ENCODE results near the gene SMAD3. TPM values are rescaled to one million over a fixed set of nuclear protein-coding genes. Genes with fewer than 3 reads are reported as not detected.

SMAD3 gene
- total and polyA plus RNA-seq, 4 donors: 15.9 to 33.3 (median 24.9) TPM

DNA sequence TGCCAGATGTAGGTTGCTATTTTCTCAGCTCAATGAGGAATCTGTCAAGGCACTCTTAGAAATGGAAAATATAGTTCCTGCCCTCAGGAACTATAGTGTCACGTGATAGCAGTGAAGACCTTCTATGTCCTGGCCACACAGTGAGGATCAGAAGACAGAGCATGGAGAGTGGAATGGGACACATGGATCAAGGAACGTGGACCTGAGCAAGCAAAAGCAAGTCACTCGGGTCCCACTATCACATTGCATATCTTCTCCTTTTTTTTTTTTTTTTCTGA is 21.2 kb downstream of the SMAD3 start:
- Histone ChIP-seq H3K36me3 (ENCODE audit: control insufficient read depth, insufficient read depth, low read length) (no peaks in the 10 kb centered on the region), H3K4me1 (ENCODE audit: control insufficient read depth, insufficient read depth, low read length) (peaks cover 36% of the 10 kb centered on the region), H3K27me3 (ENCODE audit: control insufficient read depth, insufficient read depth, low read length) (no peaks in the 10 kb centered on the region), H3K27ac (ENCODE audit: low read depth, low read length) (no peak overlapping the region), H3K9me3 (ENCODE audit: control insufficient read depth, insufficient read depth, low read length) (no peaks in the 10 kb centered on the region), H3K4me3 (ENCODE audit: low read depth, low read length) (no peak overlapping the region)
- DNase-seq (ENCODE audit: low read depth in 4 of 6, low spot score in 6 of 6): no peak
- WGBS (ENCODE audit: insufficient coverage): 100% methylated on average over 1 of the region's 3 CpGs

DNA sequence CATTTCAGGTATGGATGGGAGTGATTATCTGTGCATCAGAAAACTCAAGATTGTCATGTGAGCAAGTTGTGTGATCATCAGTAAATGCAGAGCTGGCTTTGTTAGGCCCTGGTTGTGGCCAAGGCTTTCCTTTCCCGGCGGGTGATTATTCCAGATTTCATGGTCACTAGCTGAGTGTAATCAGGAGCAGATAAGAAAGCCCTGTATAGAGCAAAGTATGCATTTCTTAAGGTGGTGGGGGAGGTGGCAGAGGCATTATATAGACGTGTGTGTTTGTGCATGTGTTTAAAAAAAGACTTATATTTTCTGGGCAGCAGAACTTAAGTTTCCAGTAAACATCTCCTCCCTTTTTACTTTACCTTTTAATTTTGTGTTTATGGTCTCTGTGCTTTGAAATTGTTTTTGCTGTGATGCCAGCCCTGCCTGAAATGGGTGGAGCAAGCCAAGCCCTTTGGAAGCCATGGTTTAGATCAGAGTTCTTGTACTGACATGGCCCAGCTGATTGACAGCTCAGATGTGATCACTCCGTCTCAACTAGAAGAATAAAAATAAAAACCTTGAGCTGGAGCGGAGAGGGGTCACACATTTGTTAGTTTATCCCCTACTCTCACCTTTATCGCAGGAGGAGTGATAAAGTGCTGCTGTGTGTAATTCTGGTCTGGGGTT is 22.2 kb downstream of the SMAD3 start:
- Histone ChIP-seq H3K9me3 (ENCODE audit: control insufficient read depth, insufficient read depth, low read length) (no peaks in the 10 kb centered on the region), H3K4me3 (ENCODE audit: low read depth, low read length) (no peak overlapping the region), H3K27ac (ENCODE audit: low read depth, low read length) (no peak overlapping the region), H3K4me1 (ENCODE audit: control insufficient read depth, insufficient read depth, low read length) (peaks cover 45% of the 10 kb centered on the region), H3K36me3 (ENCODE audit: control insufficient read depth, insufficient read depth, low read length) (no peaks in the 10 kb centered on the region), H3K27me3 (ENCODE audit: control insufficient read depth, insufficient read depth, low read length) (no peaks in the 10 kb centered on the region)
- DNase-seq (ENCODE audit: low read depth in 4 of 6, low spot score in 6 of 6): no peak
- 36% methylated on average over 2 of the region's 6 CpGs for WGBS (ENCODE audit: insufficient coverage)

DNA sequence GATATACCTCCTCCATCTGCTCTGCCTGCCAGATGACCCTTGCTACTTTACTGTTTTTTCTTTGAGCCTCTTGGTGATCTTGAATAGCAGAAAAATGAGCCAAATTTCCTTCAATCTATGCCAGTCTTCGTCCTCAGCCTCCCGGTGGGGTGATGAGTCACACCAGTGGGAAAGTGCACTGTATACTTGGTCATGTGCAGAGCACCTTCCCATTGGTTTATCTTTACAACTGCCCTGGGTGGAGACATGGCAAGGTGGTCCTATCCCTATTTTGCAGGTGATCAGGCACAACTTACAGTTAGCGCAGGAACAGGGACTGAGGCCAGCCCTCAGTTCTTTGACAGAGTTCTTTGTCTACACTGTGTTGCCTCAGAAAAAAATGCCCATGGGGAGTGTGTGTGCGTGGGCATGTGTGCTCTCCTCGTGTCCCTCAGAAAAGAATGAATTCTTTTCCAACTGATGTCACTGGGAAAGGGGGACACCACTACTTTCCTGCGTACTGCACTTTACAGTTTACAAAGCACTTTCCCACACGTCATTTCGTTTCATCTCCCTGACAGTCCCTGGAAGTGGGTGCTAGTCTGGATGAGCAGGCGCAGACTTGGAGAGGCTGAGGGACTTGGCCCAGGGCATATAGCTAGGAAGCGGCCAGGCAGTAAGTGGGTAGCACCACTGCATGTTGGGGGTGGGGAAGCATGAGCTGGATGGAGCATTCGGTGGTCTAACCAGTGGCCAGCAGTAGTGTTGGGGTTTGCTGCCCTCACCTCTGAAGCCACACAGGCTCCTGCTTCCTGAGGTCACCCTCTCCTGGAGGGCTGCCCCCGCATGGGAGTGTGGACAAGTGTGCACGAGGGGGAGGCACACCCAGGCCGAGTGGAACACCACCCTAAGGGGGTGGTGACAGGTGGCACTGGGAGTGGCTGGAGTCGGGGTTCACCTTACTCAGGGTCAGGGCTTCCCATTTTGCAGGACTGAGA is 24.1 kb downstream of the SMAD3 start:
- peaks cover 51% of the 10 kb centered on the region for H3K4me1 ChIP-seq (ENCODE audit: control insufficient read depth, insufficient read depth, low read length)
- no peak for DNase-seq (ENCODE audit: low read depth in 4 of 6, low spot score in 6 of 6)
- H3K4me3 ChIP-seq (ENCODE audit: low read depth, low read length): no peak overlapping the region
- H3K27me3 ChIP-seq (ENCODE audit: control insufficient read depth, insufficient read depth, low read length): no peaks in the 10 kb centered on the region
- no peaks in the 10 kb centered on the region for H3K9me3 ChIP-seq (ENCODE audit: control insufficient read depth, insufficient read depth, low read length)
- H3K36me3 ChIP-seq (ENCODE audit: control insufficient read depth, insufficient read depth, low read length): peaks cover 7% of the 10 kb centered on the region
- no peak overlapping the region for H3K27ac ChIP-seq (ENCODE audit: low read depth, low read length)
- 75% methylated on average over 10 of the region's 15 CpGs for WGBS (ENCODE audit: insufficient coverage)

DNA sequence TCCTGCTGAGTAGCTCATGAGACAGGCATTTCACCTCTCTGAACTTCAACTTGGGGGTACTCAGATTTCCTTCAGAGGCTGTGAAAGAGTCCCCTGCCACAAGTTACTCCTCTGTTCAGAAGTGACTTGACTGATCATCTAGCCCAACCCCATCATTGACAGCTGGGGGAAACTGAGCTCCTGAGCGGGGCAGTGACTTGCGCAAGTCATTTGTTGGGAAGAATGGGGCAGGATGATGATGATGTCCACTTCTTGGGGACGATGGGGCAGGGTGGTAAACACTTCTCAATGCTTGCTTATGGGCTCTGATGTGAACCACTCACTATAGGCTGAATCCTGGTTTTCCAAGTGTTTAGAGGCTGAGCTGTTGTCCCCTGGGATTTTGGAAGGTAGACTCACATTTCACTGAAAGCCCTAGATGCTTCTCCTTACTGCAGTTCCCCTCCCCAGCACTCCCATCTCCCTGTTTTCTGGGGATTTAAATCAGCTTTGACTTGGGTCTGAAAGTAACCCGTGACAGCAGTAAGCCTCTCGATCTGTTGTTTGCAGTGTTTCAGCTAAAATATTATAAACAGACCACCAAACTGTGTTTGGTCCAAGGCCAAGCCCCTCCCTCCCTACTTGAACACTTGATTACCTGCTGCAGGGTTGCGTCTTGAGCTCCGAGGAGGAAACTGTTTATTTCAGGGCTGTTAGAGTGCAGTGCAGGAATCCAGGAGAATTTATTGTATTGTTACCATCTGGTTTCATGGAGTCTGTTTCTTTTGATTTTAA is 25.1 kb downstream of the SMAD3 start:
- Histone ChIP-seq H3K4me1 (ENCODE audit: control insufficient read depth, insufficient read depth, low read length) (peaks cover 51% of the 10 kb centered on the region), H3K36me3 (ENCODE audit: control insufficient read depth, insufficient read depth, low read length) (peaks cover 7% of the 10 kb centered on the region), H3K27me3 (ENCODE audit: control insufficient read depth, insufficient read depth, low read length) (no peaks in the 10 kb centered on the region), H3K27ac (ENCODE audit: low read depth, low read length) (no peak overlapping the region), H3K4me3 (ENCODE audit: low read depth, low read length) (no peak overlapping the region), H3K9me3 (ENCODE audit: control insufficient read depth, insufficient read depth, low read length) (no peaks in the 10 kb centered on the region)
- DNase-seq (ENCODE audit: low read depth in 4 of 6, low spot score in 6 of 6): peak in 1 of 6 donors; percentile 44
- 43% methylated on average over 7 of the region's 7 CpGs for whole genome bisulfite sequencing (ENCODE audit: insufficient coverage)

DNA sequence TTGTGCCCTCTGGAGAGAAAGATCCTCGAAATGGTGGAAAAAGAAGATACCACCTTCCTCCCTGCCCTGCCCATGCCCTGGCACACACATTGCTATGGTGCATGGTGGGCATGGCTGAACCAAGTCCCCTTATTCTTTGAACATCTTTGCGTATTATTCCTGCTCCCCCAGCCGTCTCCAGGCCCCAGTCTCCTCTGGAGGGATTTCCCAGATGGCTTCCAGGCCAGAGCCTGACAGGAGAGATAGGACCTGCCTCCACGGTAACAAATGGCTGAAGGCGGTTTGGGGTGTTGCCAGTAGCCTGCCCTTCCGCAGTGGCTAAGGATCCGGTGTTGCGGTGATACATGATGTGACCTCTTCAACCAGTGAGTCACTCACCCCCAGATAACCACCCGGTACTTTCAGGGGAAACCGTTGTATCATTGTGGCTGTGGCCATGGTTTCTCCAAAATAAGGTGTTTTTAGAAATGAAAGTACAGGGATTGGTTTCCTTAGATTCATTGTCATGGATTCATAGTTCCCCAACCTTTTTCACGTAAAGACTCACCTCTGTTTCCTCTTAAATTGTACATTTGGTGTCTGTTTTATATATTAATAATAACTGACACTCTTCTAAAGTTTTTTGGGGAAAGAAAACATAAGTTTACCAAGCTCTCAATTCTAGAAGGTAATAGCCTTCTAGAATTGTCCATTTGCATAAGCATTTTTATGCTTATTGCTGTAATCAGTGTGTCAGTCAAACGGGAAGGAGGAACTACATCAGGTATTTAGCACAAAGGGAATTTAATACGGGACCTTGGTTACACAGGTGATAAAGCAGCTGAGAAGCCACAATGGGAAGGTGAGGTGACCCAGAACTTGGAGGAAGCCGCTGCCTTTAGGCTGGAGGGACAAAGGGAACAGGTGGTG is 25.9 kb downstream of the SMAD3 start:
- Histone ChIP-seq H3K27me3 (ENCODE audit: control insufficient read depth, insufficient read depth, low read length) (no peaks in the 10 kb centered on the region), H3K36me3 (ENCODE audit: control insufficient read depth, insufficient read depth, low read length) (peaks cover 7% of the 10 kb centered on the region), H3K27ac (ENCODE audit: low read depth, low read length) (no peak overlapping the region), H3K9me3 (ENCODE audit: control insufficient read depth, insufficient read depth, low read length) (no peaks in the 10 kb centered on the region), H3K4me3 (ENCODE audit: low read depth, low read length) (no peak overlapping the region), H3K4me1 (ENCODE audit: control insufficient read depth, insufficient read depth, low read length) (peaks cover 51% of the 10 kb centered on the region)
- no peak for DNase-seq (ENCODE audit: low read depth in 4 of 6, low spot score in 6 of 6)
- 63% methylated on average over 6 of the region's 14 CpGs for WGBS (ENCODE audit: insufficient coverage)

DNA sequence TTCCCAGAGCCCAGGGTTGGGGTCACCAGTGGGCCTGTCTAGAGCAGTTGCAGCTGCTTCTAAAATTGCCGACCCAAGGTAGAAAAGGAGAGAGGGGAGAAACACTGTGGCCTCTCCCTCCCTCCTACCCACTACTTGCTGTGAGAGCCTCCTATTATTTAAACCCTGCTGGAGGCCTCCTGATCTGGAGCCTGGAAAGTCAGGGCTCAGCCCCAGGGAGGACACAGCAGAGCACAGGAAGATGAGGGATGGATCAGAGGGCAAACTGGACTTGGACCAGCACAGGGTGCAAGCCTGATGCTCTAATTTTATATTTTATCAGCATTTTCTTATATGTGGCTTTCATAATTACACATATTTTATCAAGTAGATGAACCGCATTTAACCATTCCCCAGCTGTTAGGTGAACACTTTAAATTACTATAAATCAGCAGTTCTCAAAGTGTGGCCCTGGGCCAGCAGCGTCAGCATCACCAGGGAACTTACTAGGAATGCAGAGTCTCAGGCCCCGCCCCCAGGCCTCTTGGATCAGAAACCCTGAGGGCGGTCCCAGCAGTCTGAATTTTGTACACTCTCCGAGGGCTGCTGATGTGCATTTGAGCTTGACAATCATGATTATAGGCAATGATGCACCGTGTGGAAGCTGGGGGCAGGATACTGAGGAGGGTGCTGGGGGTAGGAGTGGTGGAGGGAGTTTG is 26.7 kb downstream of the SMAD3 start:
- peaks cover 51% of the 10 kb centered on the region for H3K4me1 ChIP-seq (ENCODE audit: control insufficient read depth, insufficient read depth, low read length)
- H3K27me3 ChIP-seq (ENCODE audit: control insufficient read depth, insufficient read depth, low read length): no peaks in the 10 kb centered on the region
- DNase-seq (ENCODE audit: low read depth in 4 of 6, low spot score in 6 of 6): peak in 1 of 6 donors; percentile 36
- H3K4me3 ChIP-seq (ENCODE audit: low read depth, low read length): no peak overlapping the region
- H3K36me3 ChIP-seq (ENCODE audit: control insufficient read depth, insufficient read depth, low read length): peaks cover 7% of the 10 kb centered on the region
- no peaks in the 10 kb centered on the region for H3K9me3 ChIP-seq (ENCODE audit: control insufficient read depth, insufficient read depth, low read length)
- WGBS (ENCODE audit: insufficient coverage): 31% methylated on average over 5 of the region's 7 CpGs
- peak overlapping the region; percentile 10 for H3K27ac ChIP-seq (ENCODE audit: low read depth, low read length)

DNA sequence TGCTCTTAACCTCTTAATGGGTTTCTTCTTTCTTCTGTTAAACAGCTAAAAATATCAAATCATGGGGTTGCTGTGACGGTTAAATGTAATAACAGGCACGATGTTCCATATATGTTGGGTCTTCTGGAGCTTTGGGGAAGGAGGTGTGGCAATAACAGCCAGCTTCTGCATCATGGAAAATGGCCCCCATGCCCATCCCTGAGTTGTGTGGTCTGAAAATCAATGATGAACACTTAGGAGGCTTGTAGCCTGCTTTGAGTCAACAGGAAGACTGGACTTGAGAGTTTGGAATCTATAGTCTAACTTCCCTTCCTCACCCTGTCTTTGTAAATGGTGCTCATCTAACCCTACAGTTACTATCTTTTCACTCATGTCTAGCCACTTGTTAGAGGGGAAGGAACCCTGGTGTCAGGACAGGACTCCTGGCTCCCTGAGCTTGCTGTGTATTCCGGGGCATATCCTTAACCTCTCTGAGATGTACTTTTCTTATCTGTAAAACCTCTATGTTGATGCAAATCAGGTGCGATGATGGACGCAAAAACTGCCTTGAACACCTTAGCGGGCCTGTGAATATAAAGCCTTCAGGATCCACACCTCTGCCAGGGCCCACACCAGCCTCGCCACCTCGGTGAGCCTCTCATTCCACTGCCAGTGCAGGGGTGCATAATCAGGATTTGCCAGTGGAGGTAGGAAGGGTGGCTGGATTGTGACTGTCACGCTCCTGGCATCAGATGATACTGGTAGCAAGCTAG is 27.5 kb downstream of the SMAD3 start:
- H3K27me3 ChIP-seq (ENCODE audit: control insufficient read depth, insufficient read depth, low read length): no peaks in the 10 kb centered on the region
- H3K4me1 ChIP-seq (ENCODE audit: control insufficient read depth, insufficient read depth, low read length): peaks cover 48% of the 10 kb centered on the region
- no peak overlapping the region for H3K27ac ChIP-seq (ENCODE audit: low read depth, low read length)

DNA sequence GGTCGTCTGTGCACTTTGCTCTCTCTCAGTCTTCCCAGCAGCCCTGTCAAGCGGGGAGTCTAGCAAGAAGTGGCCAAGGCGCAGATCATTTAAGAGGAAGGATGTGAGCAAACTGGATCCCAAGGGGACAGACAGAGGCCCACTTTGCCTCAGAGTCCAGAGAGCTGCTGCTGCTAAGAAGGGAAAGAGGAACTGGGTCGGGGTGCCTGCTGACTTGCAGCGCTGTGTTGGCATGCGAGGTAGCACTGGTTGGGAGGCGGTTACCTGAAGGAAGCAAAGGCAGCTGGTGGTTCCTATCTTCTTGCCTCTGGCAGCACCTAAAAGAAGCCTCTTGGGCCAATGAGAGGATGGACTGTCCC is 28.1 kb downstream of the SMAD3 start:
- H3K4me3 ChIP-seq (ENCODE audit: low read depth, low read length): no peak overlapping the region
- H3K27me3 ChIP-seq (ENCODE audit: control insufficient read depth, insufficient read depth, low read length): no peaks in the 10 kb centered on the region
- no peaks in the 10 kb centered on the region for H3K9me3 ChIP-seq (ENCODE audit: control insufficient read depth, insufficient read depth, low read length)
- H3K27ac ChIP-seq (ENCODE audit: low read depth, low read length): no peak overlapping the region
- 77% methylated on average over 7 of the region's 7 CpGs for WGBS (ENCODE audit: insufficient coverage)
- H3K36me3 ChIP-seq (ENCODE audit: control insufficient read depth, insufficient read depth, low read length): peaks cover 7% of the 10 kb centered on the region
- DNase-seq (ENCODE audit: low read depth in 4 of 6, low spot score in 6 of 6): no peak
- H3K4me1 ChIP-seq (ENCODE audit: control insufficient read depth, insufficient read depth, low read length): peaks cover 49% of the 10 kb centered on the region

More for the DNA sequence above, 27.5 kb downstream of the SMAD3 start:
- Histone ChIP-seq H3K36me3 (ENCODE audit: control insufficient read depth, insufficient read depth, low read length) (peaks cover 7% of the 10 kb centered on the region), H3K4me3 (ENCODE audit: low read depth, low read length) (no peak overlapping the region), H3K9me3 (ENCODE audit: control insufficient read depth, insufficient read depth, low read length) (no peaks in the 10 kb centered on the region)
- 92% methylated on average over 6 of the region's 9 CpGs for WGBS (ENCODE audit: insufficient coverage)
- no peak for DNase-seq (ENCODE audit: low read depth in 4 of 6, low spot score in 6 of 6)

Data from spinal cord (tissue), 10 donors.